Liver (tissue), 9 donors: ENCODE results near the gene DLX2. TPM values are rescaled to one million over a fixed set of nuclear protein-coding genes. Genes with fewer than 3 reads are reported as not detected.

Experiments
- DNase-seq: peaks from one replicate; pipeline ENCODE4 v3.0.0-alpha.2; 2017; ENCODE audit warnings: low spot score
- H3K27ac ChIP-seq, 2 donors: one replicate each; pipeline ENCODE4 v1.7.0; 2013; ENCODE audit warnings: inconsistent platforms in 2 of 2, low read length in 2 of 2, control low read depth in 1 of 2, low read depth in 1 of 2, mild to moderate bottlenecking in 1 of 2
- H3K27me3 ChIP-seq, 4 donors: one replicate each; pipeline versions ENCODE4 v1.6.1 to v1.7.0; 2013; ENCODE audit warnings: low read length in 3 of 4, inconsistent platforms in 1 of 4, mild to moderate bottlenecking in 1 of 4, moderate library complexity in 1 of 4; ENCODE audit not compliant: control insufficient read depth in 4 of 4, insufficient read depth in 4 of 4
- H3K36me3 ChIP-seq, 4 donors: one replicate each; pipeline versions ENCODE4 v1.6.1 to v1.7.0; 2013; ENCODE audit warnings: low read length in 3 of 4, mild to moderate bottlenecking in 3 of 4, low read depth in 1 of 4, moderate library complexity in 1 of 4; ENCODE audit not compliant: control insufficient read depth in 4 of 4, insufficient read depth in 3 of 4
- H3K4me1 ChIP-seq, 4 donors: one replicate each; pipeline versions ENCODE4 v1.6.1 to v1.7.0; 2013; ENCODE audit warnings: low read length in 3 of 4, mild to moderate bottlenecking in 3 of 4, moderate library complexity in 1 of 4; ENCODE audit not compliant: control insufficient read depth in 4 of 4, insufficient read depth in 4 of 4
- H3K4me3 ChIP-seq, 3 donors: one replicate each; pipeline versions ENCODE4 v1.6.1 to v1.7.0; 2013; ENCODE audit warnings: low read length in 3 of 3, control low read depth in 1 of 3, low read depth in 1 of 3, mild to moderate bottlenecking in 1 of 3
- H3K9ac ChIP-seq, 2 donors: one replicate each; pipeline ENCODE4 v1.7.0; 2013; ENCODE audit warnings: low read length in 2 of 2, mild to moderate bottlenecking in 2 of 2, moderate library complexity in 2 of 2, control low read depth in 1 of 2, low read depth in 1 of 2
- H3K9me3 ChIP-seq, 4 donors: one replicate each; pipeline versions ENCODE4 v1.6.1 to v1.7.0; 2013; ENCODE audit warnings: low read length in 3 of 4; ENCODE audit not compliant: control insufficient read depth in 4 of 4
- EGR1 ChIP-seq, 2 donors: IDR thresholded peaks; 2 replicates each; pipeline ENCODE4 v1.6.1; 2016 to 2018; ENCODE audit warnings: antibody characterized with exemption in 2 of 2, low read depth in 2 of 2
- FOXA1 ChIP-seq: IDR thresholded peaks from 2 replicates; pipeline ENCODE4 v1.6.1; 2016; ENCODE audit warnings: antibody characterized with exemption
- FOXA2 ChIP-seq: IDR thresholded peaks from 2 replicates; pipeline ENCODE4 v1.6.1; 2016; ENCODE audit warnings: antibody characterized with exemption
- GABPA ChIP-seq, 2 donors: IDR thresholded peaks in 1 of 2; conservative IDR thresholded peaks in 1 of 2; 2 replicates each; pipeline ENCODE4 v1.6.1; 2016; ENCODE audit warnings: antibody characterized with exemption in 2 of 2, mild to moderate bottlenecking in 1 of 2, moderate library complexity in 1 of 2
- HNF4A ChIP-seq, 2 donors: conservative IDR thresholded peaks; 2 replicates each; pipeline ENCODE4 v1.6.1; 2016; ENCODE audit warnings: antibody characterized with exemption in 2 of 2, mild to moderate bottlenecking in 2 of 2
- HNF4G ChIP-seq: IDR thresholded peaks from 2 replicates; pipeline ENCODE4 v1.6.1; 2016; ENCODE audit warnings: antibody characterized with exemption
- JUND ChIP-seq, 2 donors: IDR thresholded peaks; 2 replicates each; pipeline ENCODE4 v1.6.1; 2016; ENCODE audit warnings: antibody characterized with exemption in 2 of 2
- MAX ChIP-seq: IDR thresholded peaks from 2 replicates; pipeline ENCODE4 v1.6.1; 2016; ENCODE audit warnings: antibody characterized with exemption
- NR2F2 ChIP-seq: IDR thresholded peaks from 2 replicates; pipeline ENCODE4 v1.6.1; 2016; ENCODE audit warnings: antibody characterized with exemption
- RAD21 ChIP-seq, 2 donors: IDR thresholded peaks; 2 replicates each; pipeline ENCODE4 v1.6.1; 2016; ENCODE audit warnings: antibody characterized with exemption in 2 of 2, mild to moderate bottlenecking in 2 of 2
- REST ChIP-seq: IDR thresholded peaks from 2 replicates; pipeline ENCODE4 v1.6.1; 2016; ENCODE audit warnings: antibody characterized with exemption, mild to moderate bottlenecking
- RXRA ChIP-seq, 2 donors: IDR thresholded peaks; 2 replicates each; pipeline ENCODE4 v1.6.1; 2017 to 2018; ENCODE audit warnings: antibody characterized with exemption in 2 of 2, mild to moderate bottlenecking in 1 of 2
- SP1 ChIP-seq: IDR thresholded peaks from 2 replicates; pipeline ENCODE4 v1.6.1; 2018; ENCODE audit warnings: antibody characterized with exemption, mild to moderate bottlenecking
- TAF1 ChIP-seq: conservative IDR thresholded peaks from 2 replicates; pipeline ENCODE4 v1.6.1; 2016; ENCODE audit warnings: antibody characterized with exemption, mild to moderate bottlenecking
- YY1 ChIP-seq: IDR thresholded peaks from 2 replicates; pipeline ENCODE4 v1.6.1; 2016; ENCODE audit warnings: antibody characterized with exemption, mild to moderate bottlenecking
- WGBS: extraction: QIAGEN DNeasy Blood & Tissue Kit; methylation state at CpG from one replicate; pipeline ENCODE4 v1.1.7; 2013; 5-methylcytosine and 5-hydroxymethylcytosine counted together
- polyA plus RNA-seq, 2 donors: library from polyadenylated mRNA; stranded (reverse) in 1 of 2; unstranded in 1 of 2; fragments of 200-250 nt in 1 of 2; fragments of >200 nt in 1 of 2; fragmentation: Nextera tagmentation in 1 of 2; extraction: Ambion mirVana in 1 of 2; gene quantifications; one replicate each; pipeline versions ENCODE4 v1.2.1 to v1.2.3, GENCODE V29; 2013 to 2015
- total RNA-seq, 2 donors: library from RNA; depleted of rRNA; stranded (reverse); fragments of >200 nt; gene quantifications; one replicate each; pipeline ENCODE4 v1.2.3, GENCODE V29; 2014
- TF ChIP-seq, protein P1 (sequence below): fragments of 150-350 bp; IDR thresholded peaks from 2 replicates; pipeline ENCODE4 v1.5.1; 2017; ENCODE audit warnings: improper control_type of control experiment, low read depth, low read length; ENCODE audit not compliant: missing input control
- TF ChIP-seq, protein P2 (sequence below): IDR thresholded peaks from 2 replicates; pipeline ENCODE4 v1.6.1; 2016; ENCODE audit warnings: antibody characterized with exemption
- donor health status: healthy.
- donor health status: healthy.
- donor health status: healthy.
- donor health status: healthy.
- donor health status: healthy.

The DLX2 gene
- total and polyA plus RNA-seq, 4 donors, result not detected

- H3K9ac ChIP-seq, result no peak overlapping the region
- H3K27me3 ChIP-seq, result peaks cover 0 to 67% (median 32%) of the 10 kb centered on the region in 4 donors
- no peaks in the 10 kb centered on the region for H3K36me3 ChIP-seq
- H3K4me3 ChIP-seq, result no peak overlapping the region
- H3K4me1 ChIP-seq, result peaks cover 11 to 45% (median 20%) of the 10 kb centered on the region in 4 donors
- TF ChIP-seq, protein P1, sequence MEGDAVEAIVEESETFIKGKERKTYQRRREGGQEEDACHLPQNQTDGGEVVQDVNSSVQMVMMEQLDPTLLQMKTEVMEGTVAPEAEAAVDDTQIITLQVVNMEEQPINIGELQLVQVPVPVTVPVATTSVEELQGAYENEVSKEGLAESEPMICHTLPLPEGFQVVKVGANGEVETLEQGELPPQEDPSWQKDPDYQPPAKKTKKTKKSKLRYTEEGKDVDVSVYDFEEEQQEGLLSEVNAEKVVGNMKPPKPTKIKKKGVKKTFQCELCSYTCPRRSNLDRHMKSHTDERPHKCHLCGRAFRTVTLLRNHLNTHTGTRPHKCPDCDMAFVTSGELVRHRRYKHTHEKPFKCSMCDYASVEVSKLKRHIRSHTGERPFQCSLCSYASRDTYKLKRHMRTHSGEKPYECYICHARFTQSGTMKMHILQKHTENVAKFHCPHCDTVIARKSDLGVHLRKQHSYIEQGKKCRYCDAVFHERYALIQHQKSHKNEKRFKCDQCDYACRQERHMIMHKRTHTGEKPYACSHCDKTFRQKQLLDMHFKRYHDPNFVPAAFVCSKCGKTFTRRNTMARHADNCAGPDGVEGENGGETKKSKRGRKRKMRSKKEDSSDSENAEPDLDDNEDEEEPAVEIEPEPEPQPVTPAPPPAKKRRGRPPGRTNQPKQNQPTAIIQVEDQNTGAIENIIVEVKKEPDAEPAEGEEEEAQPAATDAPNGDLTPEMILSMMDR, result peak; percentile 5
- TF ChIP-seq, protein P2, sequence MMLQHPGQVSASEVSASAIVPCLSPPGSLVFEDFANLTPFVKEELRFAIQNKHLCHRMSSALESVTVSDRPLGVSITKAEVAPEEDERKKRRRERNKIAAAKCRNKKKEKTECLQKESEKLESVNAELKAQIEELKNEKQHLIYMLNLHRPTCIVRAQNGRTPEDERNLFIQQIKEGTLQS, result no peak
- WGBS, result 8% methylated on average over 54 of the region's 54 CpGs
- H3K27ac ChIP-seq, result no peak overlapping the region
- H3K9me3 ChIP-seq, result peaks cover 0 to 2% (median 0%) of the 10 kb centered on the region in 4 donors
- no peak for DNase-seq
Measured at GRCh38 chr2:172086241-172087206, 16.2 kb downstream of the DLX2 start.

GRCh38 chr2:172085460-172086159 is 17.1 kb downstream of the DLX2 start, which contains the start of gene DLX1:
Gene DLX1 (plus strand): TSS chr2:172085507. CDS start chr2:172085678, 171 bp downstream.
- no peak for DNase-seq
- Histone ChIP-seq H3K27ac (no peak within 1 kb of the TSS), H3K4me1 (peaks cover 11 to 45% (median 22%) of the 10 kb centered on the region in 4 donors)

More at GRCh38 chr2:172085460-172086159, 17.1 kb downstream of the DLX2 start, which contains the start of gene DLX1:
- WGBS, result 7% methylated on average over 34 of the region's 34 CpGs
- Histone ChIP-seq H3K36me3 (no peaks in the 10 kb centered on the region), H3K4me3 (peak within 1 kb of the TSS in 1 of 3 donors; percentile 42), H3K27me3 (peaks cover 0 to 69% (median 35%) of the 10 kb centered on the region in 4 donors), H3K9me3 (peaks cover 0 to 2% (median 0%) of the 10 kb centered on the region in 4 donors), H3K9ac (no peak within 1 kb of the TSS)
- no peak for TF ChIP-seq RAD21 (IDR thresholded peaks at IDR 0.05)
- no peak for TF ChIP-seq RXRA (IDR thresholded peaks at IDR 0.05)
- TF ChIP-seq TAF1, result no peak
- TF ChIP-seq FOXA1, result no peak
- TF ChIP-seq HNF4G, result no peak
- TF ChIP-seq HNF4A (conservative IDR thresholded peaks at IDR 0.05), result no peak
- TF ChIP-seq NR2F2, result no peak
- TF ChIP-seq JUND (IDR thresholded peaks at IDR 0.05), result no peak
- no peak for TF ChIP-seq REST
- no peak for TF ChIP-seq FOXA2
- TF ChIP-seq SP1, result no peak
- TF ChIP-seq MAX, result no peak
- TF ChIP-seq, protein P2, result no peak
- TF ChIP-seq EGR1 (IDR thresholded peaks at IDR 0.05; ENCODE audit: low read depth in 2 of 2), result no peak
- TF ChIP-seq GABPA (IDR thresholded peaks at IDR 0.05 in 1 of 2, conservative IDR thresholded peaks at IDR 0.05 in 1 of 2), result no peak
- no peak for TF ChIP-seq YY1
